H1 (cell line): ENCODE data around the gene FPR2. TPM values are rescaled to one million over a fixed set of nuclear protein-coding genes. Genes with fewer than 3 reads are reported as not detected.
A peak's percentile ranks its signal among the peaks of the same experiment; 100 is the strongest.

ENCODE experiments used
- CTCF ChIA-PET: fragments of 300-600 bp; sonication (Branson Sonifier 250); formaldehyde crosslinking; loops from one replicate; lab custom pipeline; 2021; ENCODE audit not compliant: partially characterized antibody; lab: Charles Lee
- POLR2A ChIA-PET: fragments of 300-600 bp; sonication (Branson Sonifier 250); formaldehyde crosslinking; loops from one replicate; lab custom pipeline; 2021; ENCODE audit warnings: inconsistent platforms; ENCODE audit not compliant: partially characterized antibody; lab: Charles Lee
- DNase-seq, 2 experiments: peaks; one replicate each; pipeline versions ENCODE4 v3.0.0 to v3.0.0-alpha.2; 2010 to 2022; ENCODE audit warnings: low spot score in 2 of 2, low read depth in 1 of 2, mixed read lengths in 1 of 2
- FAIRE-seq: peaks from 2 replicates; lab custom pipeline; 2011; peaks lifted over from hg19 to GRCh38; lab: Jason Lieb, UNC
- H2AFZ ChIP-seq: 2 replicates; pipeline ENCODE4 v1.8.1; 2012; ENCODE audit warnings: low read length, inconsistent platforms
- H2AK5ac ChIP-seq: 2 replicates; pipeline ENCODE4 v1.6.1; 2013; ENCODE audit warnings: low read depth, low read length
- H2BK120ac ChIP-seq: replicated peaks from 2 replicates; pipeline ENCODE3; 2013; ENCODE audit warnings: low read depth, low read length, inconsistent platforms
- H2BK12ac ChIP-seq: 2 replicates; pipeline ENCODE4 v1.6.1; 2013; ENCODE audit warnings: low read depth, low read length
- H2BK15ac ChIP-seq: 2 replicates; pipeline ENCODE4 v1.6.1; 2013; ENCODE audit warnings: low read length
- H2BK20ac ChIP-seq: 2 replicates; pipeline ENCODE4 v1.6.1; 2013; ENCODE audit warnings: low read length
- H2BK5ac ChIP-seq: 2 replicates; pipeline ENCODE4 v1.6.1; 2013; ENCODE audit warnings: low read depth, low read length
- H3K14ac ChIP-seq: 2 replicates; pipeline ENCODE4 v1.6.1; 2013; ENCODE audit warnings: inconsistent platforms; ENCODE audit not compliant: insufficient read length
- H3K18ac ChIP-seq: 2 replicates; pipeline ENCODE4 v1.6.1; 2013; ENCODE audit warnings: low read length; ENCODE audit errors: extremely low read depth
- H3K23ac ChIP-seq: 2 replicates; pipeline ENCODE4 v1.6.1; 2013; ENCODE audit warnings: inconsistent platforms; ENCODE audit not compliant: insufficient read length
- H3K23me2 ChIP-seq: 2 replicates; pipeline ENCODE4 v1.6.1; 2013; ENCODE audit warnings: low read depth, low read length
- H3K27ac ChIP-seq: 2 replicates; pipeline ENCODE4 v1.6.1; 2011; ENCODE audit warnings: low read depth, low read length, inconsistent platforms
- H3K27me3 ChIP-seq, 4 experiments: replicated peaks in 1 of 4; 1 replicate in 1 of 4; 2 replicates in 3 of 4; pipeline versions ENCODE4 v1.6.1 to v1.8.1; 2011 to 2013; ENCODE audit warnings: low read length in 3 of 4, mild to moderate bottlenecking in 3 of 4, inconsistent platforms in 2 of 4, mixed read lengths in 2 of 4, moderate library complexity in 1 of 4; ENCODE audit not compliant: control insufficient read depth in 3 of 4, insufficient read depth in 3 of 4; ENCODE audit errors: extremely low read depth in 1 of 4
- H3K36me3 ChIP-seq, 4 experiments: 2 replicates each; pipeline versions ENCODE4 v1.6.1 to v1.8.1; 2011 to 2013; ENCODE audit warnings: mild to moderate bottlenecking in 4 of 4, low read length in 3 of 4, moderate library complexity in 2 of 4, control low read depth in 1 of 4, inconsistent platforms in 1 of 4; ENCODE audit not compliant: insufficient read depth in 4 of 4, control insufficient read depth in 2 of 4
- H3K4ac ChIP-seq: replicated peaks from 2 replicates; pipeline ENCODE3; 2013; ENCODE audit warnings: low read length, low read depth, mixed read lengths, inconsistent platforms; ENCODE audit not compliant: insufficient read length
- H3K4me1 ChIP-seq, 4 experiments: replicated peaks in 1 of 4; 1 replicate in 1 of 4; 2 replicates in 3 of 4; pipeline versions ENCODE4 v1.6.1 to v1.8.1; 2011 to 2013; ENCODE audit warnings: low read length in 3 of 4, inconsistent platforms in 2 of 4, mixed read lengths in 1 of 4; ENCODE audit not compliant: insufficient read depth in 4 of 4, control insufficient read depth in 3 of 4
- H3K4me2 ChIP-seq, 2 experiments: 2 replicates each; pipeline versions ENCODE4 v1.6.1 to v1.8.1; 2011 to 2013; ENCODE audit warnings: low read depth in 2 of 2, low read length in 2 of 2, control low read depth in 1 of 2, inconsistent platforms in 1 of 2, mild to moderate bottlenecking in 1 of 2; ENCODE audit not compliant: insufficient read depth in 1 of 2
- H3K4me3 ChIP-seq, 4 experiments: fragments of 200-600, 300-600 bp in 1 of 4; sonication (generic), shearing (Covaris generic), sonication (Bioruptor Twin) in 1 of 4; 2 replicates each; pipeline versions ENCODE4 v1.5.1 to v1.8.1; 2011 to 2016; ENCODE audit warnings: low read length in 4 of 4, low read depth in 3 of 4, control low read depth in 2 of 4, inconsistent platforms in 2 of 4, mild to moderate bottlenecking in 2 of 4, mixed read lengths in 1 of 4, moderate library complexity in 1 of 4; ENCODE audit not compliant: insufficient read depth in 2 of 4; ENCODE audit errors: extremely low read depth in 1 of 4
- H3K56ac ChIP-seq: replicated peaks from 2 replicates; pipeline ENCODE3; 2013; ENCODE audit warnings: low read depth, mild to moderate bottlenecking, mixed read lengths, low read length, inconsistent platforms; ENCODE audit not compliant: insufficient read length
- H3K79me1 ChIP-seq: 2 replicates; pipeline ENCODE4 v1.6.1; 2013; ENCODE audit warnings: low read depth, low read length, control low read depth
- H3K79me2 ChIP-seq, 2 experiments: 2 replicates each; pipeline versions ENCODE4 v1.6.1 to v1.8.1; 2012 to 2013; ENCODE audit warnings: low read length in 2 of 2, mild to moderate bottlenecking in 2 of 2, inconsistent platforms in 1 of 2; ENCODE audit not compliant: insufficient read depth in 2 of 2, control insufficient read depth in 1 of 2
- H3K9ac ChIP-seq, 4 experiments: replicated peaks in 1 of 4; 1 replicate in 1 of 4; 2 replicates in 3 of 4; pipeline versions ENCODE4 v1.6.1 to v1.8.1; 2011 to 2013; ENCODE audit warnings: low read depth in 3 of 4, low read length in 3 of 4, control low read depth in 2 of 4, mild to moderate bottlenecking in 2 of 4, moderate library complexity in 2 of 4, inconsistent platforms in 1 of 4; ENCODE audit errors: extremely low read depth in 1 of 4
- H3K9me3 ChIP-seq, 2 experiments: 2 replicates each; pipeline versions ENCODE4 v1.6.1 to v1.8.1; 2012 to 2013; ENCODE audit warnings: mild to moderate bottlenecking in 2 of 2, moderate library complexity in 2 of 2, control low read depth in 1 of 2, inconsistent platforms in 1 of 2, low read depth in 1 of 2, low read length in 1 of 2, mixed read lengths in 1 of 2; ENCODE audit not compliant: insufficient read depth in 2 of 2
- H4K20me1 ChIP-seq, 2 experiments: replicated peaks in 1 of 2; 2 replicates each; pipeline versions ENCODE3 to v1.8.1; 2011 to 2013; ENCODE audit warnings: inconsistent platforms in 2 of 2, low read length in 2 of 2, mild to moderate bottlenecking in 1 of 2; ENCODE audit not compliant: insufficient read depth in 2 of 2, control insufficient read depth in 1 of 2
- H4K5ac ChIP-seq: 2 replicates; pipeline ENCODE4 v1.6.1; 2013; ENCODE audit warnings: low read length, low read depth, mixed read lengths, inconsistent platforms; ENCODE audit not compliant: insufficient read length
- H4K8ac ChIP-seq: 2 replicates; pipeline ENCODE4 v1.8.0; 2013; ENCODE audit warnings: mild to moderate bottlenecking, moderate library complexity, low read length, inconsistent platforms; ENCODE audit not compliant: insufficient read depth; ENCODE audit errors: extremely low read depth
- H4K91ac ChIP-seq: replicated peaks from 2 replicates; pipeline ENCODE3; 2013; ENCODE audit warnings: low read length, mixed read lengths, inconsistent platforms; ENCODE audit not compliant: insufficient read length
- BCL11A ChIP-seq, 2 experiments: IDR thresholded peaks; one replicate each; pipeline ENCODE4 v1.6.1; 2011; ENCODE audit warnings: low read depth in 2 of 2, low read length in 2 of 2, mild to moderate bottlenecking in 2 of 2
- EGR1 ChIP-seq: IDR thresholded peaks from 2 replicates; pipeline ENCODE4 v1.6.1; 2011; ENCODE audit warnings: low read depth, low read length, borderline replicate concordance
- FOSL1 ChIP-seq: IDR thresholded peaks from 2 replicates; pipeline ENCODE4 v1.6.1; 2011; ENCODE audit warnings: mild to moderate bottlenecking, low read depth, low read length, moderate library complexity; ENCODE audit not compliant: insufficient read depth
- RFX5 ChIP-seq: IDR thresholded peaks from 2 replicates; pipeline ENCODE4 v1.6.1; 2011; ENCODE audit warnings: low read depth, low read length, improper control_type of control experiment, borderline replicate concordance
- SRF ChIP-seq: IDR thresholded peaks from 2 replicates; pipeline ENCODE4 v1.6.1; 2011; ENCODE audit warnings: mild to moderate bottlenecking, low read depth, low read length, moderate library complexity
- TEAD4 ChIP-seq: IDR thresholded peaks from 2 replicates; pipeline ENCODE4 v1.6.1; 2012; ENCODE audit warnings: low read depth, low read length, inconsistent platforms, mixed read lengths
- WGBS, 2 experiments: shearing (Covaris generic) in 1 of 2; methylation state at CpG; one replicate each; pipeline versions ENCODE4 v1.1.6 to v1.1.7; 2013 to 2015; ENCODE audit warnings: low lambda C conversion rate in 2 of 2, mixed read lengths in 2 of 2, inconsistent platforms in 1 of 2, low coverage in 1 of 2, missing lambda C conversion rate in 1 of 2; ENCODE audit not compliant: insufficient replicate concordance in 2 of 2, insufficient coverage in 1 of 2, insufficient read length in 1 of 2; ENCODE audit errors: extremely low coverage in 1 of 2, missing lambda C conversion rate in 1 of 2; 5-methylcytosine and 5-hydroxymethylcytosine counted together
- long read RNA-seq, 2 experiments: library from RNA in 1 of 2; library from capped mRNA in 1 of 2; stranded (forward); transcript quantifications; one replicate each; pipeline ENCODE4 v2.0.0, GENCODE V29; 2021; ENCODE audit warnings: inconsistent platforms in 1 of 2
- polyA minus RNA-seq, 3 experiments: library from RNA; depleted of rRNA, polyadenylated mRNA; stranded (reverse); fragments of >200 nt; gene quantifications; 1 replicate in 2 of 3; 2 replicates in 1 of 3; pipeline ENCODE4 v1.2.3, GENCODE V29; 2011
- polyA plus RNA-seq, 7 experiments: library from polyadenylated mRNA; depleted of rRNA in 3 of 7; stranded (reverse) in 5 of 7; unstranded in 2 of 7; fragments of >200 nt in 5 of 7; fragments of 200-250 nt in 2 of 7; gene quantifications; 1 replicate in 5 of 7; 2 replicates in 1 of 7; 4 replicates in 1 of 7; pipeline versions ENCODE4 v1.2.1 to v1.2.3, GENCODE V29; 2011 to 2013; ENCODE audit warnings: missing spikeins in 2 of 7, mixed read lengths in 2 of 7
- total RNA-seq: library from RNA; stranded (reverse); fragmentation: NEBNext Ultra II Directional; extraction: Animal tissue kit (Norgen Biotek cat#: 25700); gene quantifications from 2 replicates; pipeline ENCODE4 v1.2.1, GENCODE V29; 2021
- TF ChIP-seq, protein P1 (sequence below): IDR thresholded peaks from 2 replicates; pipeline ENCODE4 v1.6.1; 2012; ENCODE audit warnings: low read length, inconsistent platforms

Gene FPR2, protein sequence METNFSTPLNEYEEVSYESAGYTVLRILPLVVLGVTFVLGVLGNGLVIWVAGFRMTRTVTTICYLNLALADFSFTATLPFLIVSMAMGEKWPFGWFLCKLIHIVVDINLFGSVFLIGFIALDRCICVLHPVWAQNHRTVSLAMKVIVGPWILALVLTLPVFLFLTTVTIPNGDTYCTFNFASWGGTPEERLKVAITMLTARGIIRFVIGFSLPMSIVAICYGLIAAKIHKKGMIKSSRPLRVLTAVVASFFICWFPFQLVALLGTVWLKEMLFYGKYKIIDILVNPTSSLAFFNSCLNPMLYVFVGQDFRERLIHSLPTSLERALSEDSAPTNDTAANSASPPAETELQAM
- not detected in 2 replicates for total RNA-seq
- polyA plus RNA-seq (2011; rRNA removed), result 0.05 and 0.17 TPM in 2 replicates
- polyA plus RNA-seq (2011; cell fraction: cytosol; rRNA removed), result 0.10 TPM
- polyA plus RNA-seq (2011; cell fraction: nucleus; rRNA removed), result 0.26 TPM
- 0.24 to 0.52 TPM in 2 of 4 replicates, not detected in the others for polyA plus RNA-seq (2012, experiment 1 of 2)
- not detected for polyA plus RNA-seq (2012, experiment 2 of 2)
- polyA plus RNA-seq (2013, experiment 1 of 2), result 0.49 TPM
- 0.53 TPM for polyA plus RNA-seq (2013, experiment 2 of 2)
- polyA minus RNA-seq (2011; rRNA and poly(A)+ RNA removed), result 0.63 and 0.71 TPM in 2 replicates
- not detected for polyA minus RNA-seq (2011; cell fraction: cytosol; rRNA and poly(A)+ RNA removed)
- polyA minus RNA-seq (2011; cell fraction: nucleus; rRNA and poly(A)+ RNA removed), result not detected
- long read RNA-seq, experiment 1, result 0 reads
- long read RNA-seq, experiment 2, result 0 reads

DNA sequence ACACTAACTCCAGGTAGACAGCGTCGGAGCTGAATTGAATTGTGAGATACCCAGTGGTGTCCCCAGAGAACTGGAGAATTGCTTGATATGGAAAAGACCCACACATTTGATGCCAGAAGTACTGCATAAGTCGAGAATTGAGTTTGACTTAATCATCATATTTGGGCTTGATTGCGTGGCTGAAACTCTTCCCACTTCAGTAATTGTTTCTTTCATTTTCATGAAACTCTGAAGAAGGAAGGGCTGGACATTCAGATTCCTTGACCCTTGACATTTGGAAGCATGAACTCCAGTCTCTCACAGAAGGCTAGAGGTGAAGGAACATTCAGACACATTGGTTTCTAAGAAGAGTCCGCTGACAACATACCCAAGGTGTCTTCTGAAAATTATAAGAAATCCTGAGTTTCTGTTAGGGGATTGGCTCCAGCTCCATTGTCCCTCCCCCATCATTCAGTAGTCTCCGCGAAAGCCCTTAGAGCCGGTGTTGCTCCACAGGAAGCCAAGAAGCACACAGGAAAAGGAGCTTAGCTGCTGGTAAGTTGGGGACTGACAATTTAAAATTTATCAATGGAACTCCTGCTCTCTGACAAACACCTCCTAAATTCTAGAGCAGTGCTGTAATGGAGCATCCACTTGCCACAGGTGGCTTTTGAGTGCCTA lies at the start of gene FPR2:
Gene FPR2, plus strand, starts transcription at position 484 of the 660 bp plus-strand sequence. CDS start 7,479 bp downstream, outside the sequence.
- no peak for FAIRE-seq
- Histone ChIP-seq H2BK120ac (no peak within 1 kb of the TSS), H2AFZ (no peak within 1 kb of the TSS; the same call in 1 of the 2 replicates), H3K4me3 (no peak within 1 kb of the TSS), H3K4me1 (peaks cover 0 to 3% (median 1%) of the 10 kb centered on the region in 4 experiments; a peak in 1 of 7 replicates), H2BK15ac (no peak within 1 kb of the TSS), H2BK20ac (no peak within 1 kb of the TSS), H3K4ac (no peak within 1 kb of the TSS), H3K23ac (no peak within 1 kb of the TSS), H3K79me1 (no peaks in the 10 kb centered on the region), H3K79me2 (no peaks in the 10 kb centered on the region), H4K8ac (no peak within 1 kb of the TSS; the same call in 1 of the 2 replicates), H3K27ac (no peak within 1 kb of the TSS), H3K9ac (no peak within 1 kb of the TSS), H3K9me3 (peaks cover 6 to 10% of the 10 kb centered on the region in 2 experiments), H2BK5ac (no peak within 1 kb of the TSS), H4K20me1 (no peaks in the 10 kb centered on the region), H3K56ac (no peak within 1 kb of the TSS), H3K23me2 (no peaks in the 10 kb centered on the region), H3K14ac (no peak within 1 kb of the TSS), H3K4me2 (no peak within 1 kb of the TSS; a peak in 1 of 4 replicates), H3K18ac (no peak within 1 kb of the TSS), H3K36me3 (no peaks in the 10 kb centered on the region), H2BK12ac (0 out of 2 replicates have a peak within 1 kb of the TSS, but pooled peaks have one; percentile 39), H4K91ac (no peak within 1 kb of the TSS), H2AK5ac (no peak within 1 kb of the TSS), H4K5ac (no peak within 1 kb of the TSS), H3K27me3 (no peaks in the 10 kb centered on the region)
- ChIA-PET POLR2A (interaction anchor here (1.3 kb wide), 1 partner anchor 32 kb away, joined by 3 read pairs; no protein-coding TSS in a partner anchor), CTCF (interaction anchor here (0.8 kb wide), 1 partner anchor 140 kb away, joined by 3 read pairs; no protein-coding TSS in a partner anchor)
- TF ChIP-seq TEAD4 (no peak), EGR1 (no peak), RFX5 (no peak), SRF (no peak), BCL11A (IDR thresholded peaks at IDR 0.05; ENCODE audit: low read depth in 2 of 2, low read length in 2 of 2) (no peak), FOSL1 (no peak)
- TF ChIP-seq, protein P1, sequence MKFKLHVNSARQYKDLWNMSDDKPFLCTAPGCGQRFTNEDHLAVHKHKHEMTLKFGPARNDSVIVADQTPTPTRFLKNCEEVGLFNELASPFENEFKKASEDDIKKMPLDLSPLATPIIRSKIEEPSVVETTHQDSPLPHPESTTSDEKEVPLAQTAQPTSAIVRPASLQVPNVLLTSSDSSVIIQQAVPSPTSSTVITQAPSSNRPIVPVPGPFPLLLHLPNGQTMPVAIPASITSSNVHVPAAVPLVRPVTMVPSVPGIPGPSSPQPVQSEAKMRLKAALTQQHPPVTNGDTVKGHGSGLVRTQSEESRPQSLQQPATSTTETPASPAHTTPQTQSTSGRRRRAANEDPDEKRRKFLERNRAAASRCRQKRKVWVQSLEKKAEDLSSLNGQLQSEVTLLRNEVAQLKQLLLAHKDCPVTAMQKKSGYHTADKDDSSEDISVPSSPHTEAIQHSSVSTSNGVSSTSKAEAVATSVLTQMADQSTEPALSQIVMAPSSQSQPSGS, result no peak
- DNase-seq, result no peak
- 66% methylated on average over 8 of the region's 8 CpGs; no CpG with 5 or more reads in 1 of the 2 experiments for WGBS, 2 experiments
